ENCODE data around the gene MIEF1.
A peak's percentile ranks its signal among the peaks of the same experiment; 100 is the strongest.

Gene MIEF1

DNA sequence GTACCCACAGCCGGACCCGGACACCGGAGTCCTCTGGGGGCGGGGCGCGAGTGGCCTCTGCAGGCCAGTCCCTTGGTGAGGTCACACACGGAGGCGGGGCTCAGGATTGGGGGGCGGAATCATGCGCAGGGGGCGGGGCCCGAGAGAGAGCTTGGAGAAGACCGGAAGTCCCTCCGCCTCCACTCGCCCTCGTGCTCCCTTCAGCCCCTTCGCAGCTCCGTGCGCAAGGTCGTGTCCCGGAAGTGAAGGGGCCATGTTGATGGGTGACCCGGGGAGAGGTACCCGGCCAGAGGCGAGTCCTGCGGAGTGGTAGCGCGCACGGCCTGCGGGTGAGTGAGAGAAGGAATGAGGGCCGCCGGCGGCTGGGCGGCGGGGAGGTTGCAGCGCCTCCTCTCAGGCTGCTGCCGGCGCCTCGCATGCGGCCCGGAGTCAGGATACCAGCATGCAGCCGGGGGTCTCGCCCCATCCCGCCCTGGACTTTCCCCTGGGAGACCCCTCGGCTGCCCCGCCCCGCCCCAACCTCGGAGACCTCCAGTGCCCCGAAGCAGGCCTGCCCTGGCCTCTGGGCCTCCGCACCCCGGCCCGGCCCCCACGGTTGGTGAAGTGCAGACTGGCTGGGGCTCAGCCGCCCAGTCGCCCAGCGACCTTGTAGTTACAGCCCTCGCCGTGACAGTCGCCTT, at the start of gene MIEF1:
MIEF1 (plus strand) TSS at position 182 of the 680 bp plus-strand sequence. CDS start 9,005 bp downstream, outside the sequence.
- in situ Hi-C loops (cut with MboI; ENCODE audit: low pct_unique_long_range_greater_than_20kb, low sequenced_read_pairs, unreplicated experiment), result no loop called here
- peak; percentile 97 for DNase-seq (ENCODE audit: low spot score)
- TF ChIP-seq, protein P1, sequence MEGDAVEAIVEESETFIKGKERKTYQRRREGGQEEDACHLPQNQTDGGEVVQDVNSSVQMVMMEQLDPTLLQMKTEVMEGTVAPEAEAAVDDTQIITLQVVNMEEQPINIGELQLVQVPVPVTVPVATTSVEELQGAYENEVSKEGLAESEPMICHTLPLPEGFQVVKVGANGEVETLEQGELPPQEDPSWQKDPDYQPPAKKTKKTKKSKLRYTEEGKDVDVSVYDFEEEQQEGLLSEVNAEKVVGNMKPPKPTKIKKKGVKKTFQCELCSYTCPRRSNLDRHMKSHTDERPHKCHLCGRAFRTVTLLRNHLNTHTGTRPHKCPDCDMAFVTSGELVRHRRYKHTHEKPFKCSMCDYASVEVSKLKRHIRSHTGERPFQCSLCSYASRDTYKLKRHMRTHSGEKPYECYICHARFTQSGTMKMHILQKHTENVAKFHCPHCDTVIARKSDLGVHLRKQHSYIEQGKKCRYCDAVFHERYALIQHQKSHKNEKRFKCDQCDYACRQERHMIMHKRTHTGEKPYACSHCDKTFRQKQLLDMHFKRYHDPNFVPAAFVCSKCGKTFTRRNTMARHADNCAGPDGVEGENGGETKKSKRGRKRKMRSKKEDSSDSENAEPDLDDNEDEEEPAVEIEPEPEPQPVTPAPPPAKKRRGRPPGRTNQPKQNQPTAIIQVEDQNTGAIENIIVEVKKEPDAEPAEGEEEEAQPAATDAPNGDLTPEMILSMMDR (IDR thresholded peaks at IDR 0.05; ENCODE audit: extremely low read depth, insufficient read depth, missing control alignments), result no peak

DNA sequence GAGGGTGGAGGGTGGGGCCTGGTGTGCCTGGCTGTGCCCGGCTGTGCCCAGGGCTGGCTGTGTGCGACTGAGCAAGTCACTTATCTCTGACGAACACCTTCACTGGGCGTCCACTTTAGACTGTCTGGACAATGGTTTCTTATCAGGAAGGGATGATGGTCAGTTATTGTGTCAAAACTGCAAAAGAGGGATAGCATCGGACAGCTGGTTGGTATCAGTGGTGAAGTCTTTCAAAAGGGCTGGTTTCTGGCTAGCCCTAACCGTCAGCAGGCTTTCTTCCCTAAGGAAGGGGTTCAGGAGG, 49.4 kb upstream of the MIEF1 start:
- in situ Hi-C loops (cut with MboI; ENCODE audit: low pct_unique_long_range_greater_than_20kb, low sequenced_read_pairs, unreplicated experiment), result no loop called here
- no peak for DNase-seq (ENCODE audit: low spot score)

DNA sequence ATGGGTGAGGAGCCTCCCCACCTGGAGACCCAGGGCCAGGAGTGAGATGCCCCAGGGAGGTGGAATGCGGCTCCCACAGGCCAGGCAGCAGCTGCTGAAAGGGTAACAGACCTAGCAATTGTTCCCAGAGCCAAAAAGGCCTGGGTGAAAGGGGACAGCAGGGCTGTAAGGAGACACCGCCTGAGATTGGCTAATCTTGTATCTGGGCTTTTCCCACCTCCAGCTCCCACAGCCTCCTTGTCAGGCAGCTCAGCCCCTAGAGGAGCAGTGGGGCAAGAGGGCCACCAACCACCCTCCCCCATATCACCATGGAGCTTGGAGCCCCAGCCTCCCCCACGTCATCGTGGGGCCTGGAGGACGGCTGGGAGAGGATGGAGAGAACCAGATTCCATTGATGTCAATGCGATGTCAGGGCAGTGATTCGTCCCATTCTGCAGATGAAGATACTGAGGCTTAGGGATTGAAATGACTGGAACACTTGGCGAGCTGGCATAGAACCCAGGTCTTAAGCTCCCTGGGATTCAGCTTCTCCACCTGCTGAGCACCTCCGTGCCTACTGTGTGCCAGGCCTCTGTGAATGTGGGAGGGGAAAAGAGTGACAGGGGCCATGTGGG, 48.2 kb upstream of the MIEF1 start:
- in situ Hi-C loops (cut with MboI; ENCODE audit: low pct_unique_long_range_greater_than_20kb, low sequenced_read_pairs, unreplicated experiment), result no loop called here
- TF ChIP-seq, protein P1 (IDR thresholded peaks at IDR 0.05; ENCODE audit: extremely low read depth, insufficient read depth, missing control alignments), result no peak
- DNase-seq (ENCODE audit: low spot score), result no peak

More for the DNA sequence above, 49.4 kb upstream of the MIEF1 start:
- TF ChIP-seq, protein P1 (IDR thresholded peaks at IDR 0.05; ENCODE audit: extremely low read depth, insufficient read depth, missing control alignments), result no peak

DNA sequence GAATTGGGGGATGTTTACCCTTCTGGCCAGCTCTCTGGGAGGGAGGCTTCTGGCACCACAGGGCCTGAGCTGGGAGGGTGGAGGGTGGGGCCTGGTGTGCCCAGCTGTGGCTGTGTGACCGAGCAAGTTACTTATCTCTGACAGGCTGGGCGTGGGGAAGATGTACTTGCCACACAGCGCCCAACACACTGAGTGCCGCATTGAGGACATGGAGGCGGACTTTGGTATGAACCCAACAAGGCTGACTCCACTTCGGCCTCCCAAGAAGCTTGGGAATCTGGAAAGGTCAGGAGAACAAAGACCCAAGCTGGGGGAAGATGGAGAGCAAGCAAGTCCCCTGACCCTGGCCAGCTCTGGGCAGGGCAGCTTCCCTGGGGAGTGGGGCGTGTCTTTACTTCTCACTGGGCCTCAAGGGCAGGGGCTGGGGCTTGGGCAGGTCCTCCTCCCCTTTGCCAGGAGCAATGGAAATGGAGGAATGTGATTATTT, 47.7 kb upstream of the MIEF1 start:
- TF ChIP-seq, protein P1 (IDR thresholded peaks at IDR 0.05; ENCODE audit: extremely low read depth, insufficient read depth, missing control alignments), result no peak
- no peak for DNase-seq (ENCODE audit: low spot score)
- in situ Hi-C loops (cut with MboI; ENCODE audit: low pct_unique_long_range_greater_than_20kb, low sequenced_read_pairs, unreplicated experiment), result no loop called here

DNA sequence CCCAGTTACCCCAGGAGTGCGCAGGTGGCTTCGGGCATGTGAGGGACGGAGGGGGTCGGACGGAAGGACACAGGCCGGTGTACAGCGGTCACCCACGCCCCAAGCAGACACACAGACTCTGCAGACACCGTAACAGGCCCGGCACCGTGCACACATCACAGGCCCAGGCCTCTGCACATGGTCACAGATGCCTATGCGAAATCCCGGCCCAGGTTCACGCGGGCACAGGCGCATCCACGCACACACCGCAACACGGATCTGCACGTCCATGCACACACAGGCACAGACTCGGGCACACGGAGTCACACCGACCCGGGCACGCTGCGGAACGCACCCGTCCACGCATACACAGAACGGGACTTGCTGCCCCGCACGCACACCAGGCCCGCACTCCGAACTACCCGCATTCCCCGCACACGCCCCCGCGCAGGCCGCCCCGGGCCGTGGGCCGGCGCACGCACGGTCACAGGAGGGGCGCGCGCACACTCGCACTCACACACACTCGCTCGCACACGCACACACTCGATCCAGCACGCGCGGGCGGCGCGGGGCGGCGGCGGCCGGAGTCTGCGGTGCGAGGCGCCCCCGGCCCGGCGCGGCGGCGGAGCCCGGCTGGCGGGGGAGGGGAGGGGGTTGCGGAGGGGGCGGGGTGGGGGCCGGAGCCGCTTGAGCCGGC, 45.4 kb upstream of the MIEF1 start, which contains the start of gene MGAT3:
MGAT3 (plus strand) TSS at position 491 of the 676 bp plus-strand sequence. CDS start 30,336 bp downstream, outside the sequence.
- DNase-seq (ENCODE audit: low spot score), result no peak
- in situ Hi-C loops (cut with MboI; ENCODE audit: low pct_unique_long_range_greater_than_20kb, low sequenced_read_pairs, unreplicated experiment), result no loop called here
- TF ChIP-seq, protein P1 (IDR thresholded peaks at IDR 0.05; ENCODE audit: extremely low read depth, insufficient read depth, missing control alignments), result no peak

DNA sequence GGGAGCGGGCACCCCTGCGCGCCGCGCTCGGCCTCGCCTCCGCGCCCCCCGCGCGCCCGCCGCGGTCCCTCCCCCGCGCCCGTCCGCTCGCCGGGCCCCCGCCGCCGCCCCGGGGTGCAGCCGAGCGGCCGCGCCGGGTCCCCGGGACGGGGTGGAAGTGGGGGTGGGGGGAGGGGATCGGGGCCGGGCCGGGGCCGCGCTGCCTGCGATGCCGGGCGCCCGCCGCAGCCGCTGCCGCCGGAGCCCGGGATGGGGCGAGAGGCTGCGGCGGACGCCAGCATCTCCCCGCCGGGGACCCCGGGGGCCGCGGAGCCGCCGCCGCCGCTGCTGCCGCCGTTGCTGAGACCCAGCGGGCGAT, 44.9 kb upstream of the MIEF1 start:
- TF ChIP-seq, protein P1 (IDR thresholded peaks at IDR 0.05; ENCODE audit: extremely low read depth, insufficient read depth, missing control alignments), result no peak
- in situ Hi-C loops (cut with MboI; ENCODE audit: low pct_unique_long_range_greater_than_20kb, low sequenced_read_pairs, unreplicated experiment), result no loop called here
- DNase-seq (ENCODE audit: low spot score), result peak; percentile 81
